GM12865 (cell line): ENCODE results near the gene C17orf100.
A peak's percentile ranks its signal among the peaks of the same experiment; 100 is the strongest.

Experiments
- DNase-seq: peaks from one replicate; pipeline ENCODE4 v3.0.0; 2010; ENCODE audit warnings: low read depth
- H3K4me3 ChIP-seq: 2 replicates; pipeline ENCODE4 v1.5.1; 2011; ENCODE audit warnings: mild to moderate bottlenecking, low read depth, low read length, control low read depth
- CTCF ChIP-seq: IDR thresholded peaks from 2 replicates; pipeline ENCODE4 v1.5.1; 2011; ENCODE audit warnings: low read length, control low read depth, low read depth, inconsistent platforms; ENCODE audit not compliant: insufficient read depth; ENCODE audit errors: missing control alignments

C17orf100 gene

DNA sequence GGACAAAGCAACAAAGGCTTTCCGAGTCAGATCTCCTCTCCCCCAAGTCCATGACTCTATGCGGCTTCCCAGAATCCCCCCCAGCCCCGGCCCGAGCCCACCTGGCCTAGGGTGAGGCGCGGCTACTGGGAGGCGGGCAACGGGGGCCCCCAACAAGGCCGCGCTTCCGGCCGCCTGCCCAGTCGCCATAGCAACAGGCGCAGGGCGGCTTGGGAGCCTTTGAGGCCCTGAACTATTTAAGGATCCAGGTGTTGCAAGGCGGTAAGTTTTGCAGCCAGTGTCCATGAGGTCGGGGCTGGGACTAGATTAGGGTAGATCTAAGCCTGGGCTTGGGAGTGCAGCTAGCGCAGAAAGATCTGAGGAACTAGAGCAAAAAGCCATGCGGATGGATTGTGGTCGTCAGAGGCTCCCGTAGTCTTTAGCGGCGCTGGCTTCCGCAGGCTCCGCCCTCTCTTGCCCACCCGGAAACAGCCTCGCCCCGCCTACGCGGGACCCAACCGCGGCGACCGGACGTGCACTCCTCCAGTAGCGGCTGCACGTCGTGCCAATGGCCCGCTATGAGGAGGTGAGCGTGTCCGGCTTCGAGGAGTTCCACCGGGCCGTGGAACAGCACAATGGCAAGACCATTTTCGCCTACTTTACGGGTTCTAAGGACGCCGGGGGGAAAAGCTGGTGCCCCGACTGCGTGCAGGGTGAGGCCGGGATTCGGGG, 10.9 kb upstream of the C17orf100 start, which contains the start of the genes KIAA0753 and TXNDC17:
TSS of gene KIAA0753 (minus strand) at position 176 of the 711 bp plus-strand sequence. CDS start 5,608 bp downstream, outside the sequence.
TSS of gene TXNDC17 (plus strand) at position 525 of the 711 bp plus-strand sequence. CDS start at position 548, 23 bp downstream.
- peak within 1 kb of the TSS; percentile 96 for H3K4me3 ChIP-seq
- TF ChIP-seq CTCF = no peak
- DNase-seq = peak; percentile 97

DNA sequence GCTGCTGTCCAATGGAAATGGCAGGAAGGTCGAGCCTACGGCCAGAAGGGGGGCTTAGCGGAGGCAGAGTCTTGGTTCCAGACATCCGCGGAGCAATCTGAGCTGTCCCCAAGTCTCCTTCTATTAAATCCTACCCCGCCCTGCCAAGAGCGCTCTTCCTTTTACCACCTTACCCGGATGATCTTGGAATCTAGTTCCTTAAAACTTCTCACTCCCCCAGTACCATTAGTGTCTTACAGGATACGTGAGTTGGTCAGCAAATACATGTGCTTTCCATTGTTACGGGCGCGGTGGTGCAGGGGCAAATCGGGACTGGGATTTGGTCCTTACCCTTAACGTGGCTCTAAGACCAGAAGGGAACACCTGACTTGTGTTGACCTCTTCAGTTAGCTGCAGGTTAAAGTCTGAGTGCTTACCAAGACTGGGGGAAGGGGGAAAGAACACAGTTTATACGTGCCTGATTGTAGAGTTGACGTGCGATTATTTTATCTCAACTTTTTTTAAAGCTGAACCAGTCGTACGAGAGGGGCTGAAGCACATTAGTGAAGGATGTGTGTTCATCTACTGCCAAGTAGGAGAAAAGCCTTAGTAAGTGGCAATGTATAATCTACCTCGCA, 10.2 kb upstream of the C17orf100 start:
- no peak for DNase-seq
- TF ChIP-seq CTCF = no peak
- peak overlapping the region; percentile 96 for H3K4me3 ChIP-seq

- DNase-seq = no peak
- no peak for TF ChIP-seq CTCF
- no peak overlapping the region for H3K4me3 ChIP-seq
These were observed 9.0 kb upstream of the C17orf100 start for GRCh38 chr17:6642592-6642991.

GRCh38 chr17:6643451-6644125, 8.0 kb upstream of the C17orf100 start:
- TF ChIP-seq CTCF = no peak
- DNase-seq = no peak
- H3K4me3 ChIP-seq = no peak overlapping the region

GRCh38 chr17:6648181-6648580, 3.4 kb upstream of the C17orf100 start:
- peak; percentile 28 for TF ChIP-seq CTCF
- no peak for DNase-seq
- H3K4me3 ChIP-seq = no peak overlapping the region

DNA sequence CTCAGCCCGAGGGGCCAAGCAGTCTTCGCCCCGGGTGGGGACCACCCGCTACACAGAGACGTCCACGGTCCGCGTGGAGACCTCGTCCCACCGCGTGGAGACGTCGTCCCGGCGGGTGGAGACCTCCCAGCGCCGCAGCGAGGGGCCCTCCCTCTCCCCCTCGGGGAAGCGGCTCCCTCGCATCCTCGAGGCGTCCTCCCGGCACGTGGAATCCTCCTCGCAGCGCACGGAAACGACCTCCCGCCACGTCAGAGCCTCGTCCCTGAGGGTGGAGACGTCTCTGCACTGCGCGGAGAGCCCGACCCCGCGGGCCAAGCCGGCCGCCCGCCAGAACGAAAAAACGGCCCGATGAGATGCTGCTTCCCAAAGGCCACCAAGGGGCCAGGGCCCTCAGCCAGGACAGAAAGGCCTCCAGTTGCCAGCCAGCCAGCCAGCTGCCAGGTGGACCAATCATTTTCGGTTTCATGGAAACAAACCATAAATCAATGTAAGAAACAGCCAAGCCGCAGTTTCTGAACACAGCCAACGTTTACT, 424 bp downstream of the C17orf100 start:
- H3K4me3 ChIP-seq = peak overlapping the region; percentile 99
- TF ChIP-seq CTCF = no peak
- DNase-seq = peak; percentile 26
